Liver (tissue), 9 donors: ENCODE measurements around the gene WDR1. TPM values are rescaled to one million over a fixed set of nuclear protein-coding genes. Genes with fewer than 3 reads are reported as not detected.

ENCODE experiments used
- DNase-seq: peaks from one replicate; pipeline ENCODE4 v3.0.0-alpha.2; 2017; ENCODE audit warnings: low spot score
- H3K27ac ChIP-seq, 2 donors: one replicate each; pipeline ENCODE4 v1.7.0; 2013; ENCODE audit warnings: inconsistent platforms in 2 of 2, low read length in 2 of 2, control low read depth in 1 of 2, low read depth in 1 of 2, mild to moderate bottlenecking in 1 of 2
- H3K27me3 ChIP-seq, 4 donors: one replicate each; pipeline versions ENCODE4 v1.6.1 to v1.7.0; 2013; ENCODE audit warnings: low read length in 3 of 4, inconsistent platforms in 1 of 4, mild to moderate bottlenecking in 1 of 4, moderate library complexity in 1 of 4; ENCODE audit not compliant: control insufficient read depth in 4 of 4, insufficient read depth in 4 of 4
- H3K36me3 ChIP-seq, 4 donors: one replicate each; pipeline versions ENCODE4 v1.6.1 to v1.7.0; 2013; ENCODE audit warnings: low read length in 3 of 4, mild to moderate bottlenecking in 3 of 4, low read depth in 1 of 4, moderate library complexity in 1 of 4; ENCODE audit not compliant: control insufficient read depth in 4 of 4, insufficient read depth in 3 of 4
- H3K4me1 ChIP-seq, 4 donors: one replicate each; pipeline versions ENCODE4 v1.6.1 to v1.7.0; 2013; ENCODE audit warnings: low read length in 3 of 4, mild to moderate bottlenecking in 3 of 4, moderate library complexity in 1 of 4; ENCODE audit not compliant: control insufficient read depth in 4 of 4, insufficient read depth in 4 of 4
- H3K4me3 ChIP-seq, 3 donors: one replicate each; pipeline versions ENCODE4 v1.6.1 to v1.7.0; 2013; ENCODE audit warnings: low read length in 3 of 3, control low read depth in 1 of 3, low read depth in 1 of 3, mild to moderate bottlenecking in 1 of 3
- H3K9ac ChIP-seq, 2 donors: one replicate each; pipeline ENCODE4 v1.7.0; 2013; ENCODE audit warnings: low read length in 2 of 2, mild to moderate bottlenecking in 2 of 2, moderate library complexity in 2 of 2, control low read depth in 1 of 2, low read depth in 1 of 2
- H3K9me3 ChIP-seq, 4 donors: one replicate each; pipeline versions ENCODE4 v1.6.1 to v1.7.0; 2013; ENCODE audit warnings: low read length in 3 of 4; ENCODE audit not compliant: control insufficient read depth in 4 of 4
- ATF3 ChIP-seq: IDR thresholded peaks from 2 replicates; pipeline ENCODE4 v1.6.1; 2016; ENCODE audit warnings: antibody characterized with exemption
- FOXA2 ChIP-seq: IDR thresholded peaks from 2 replicates; pipeline ENCODE4 v1.6.1; 2016; ENCODE audit warnings: antibody characterized with exemption
- GABPA ChIP-seq, 2 donors: IDR thresholded peaks in 1 of 2; conservative IDR thresholded peaks in 1 of 2; 2 replicates each; pipeline ENCODE4 v1.6.1; 2016; ENCODE audit warnings: antibody characterized with exemption in 2 of 2, mild to moderate bottlenecking in 1 of 2, moderate library complexity in 1 of 2
- HNF4A ChIP-seq, 2 donors: conservative IDR thresholded peaks; 2 replicates each; pipeline ENCODE4 v1.6.1; 2016; ENCODE audit warnings: antibody characterized with exemption in 2 of 2, mild to moderate bottlenecking in 2 of 2
- NR2F2 ChIP-seq: IDR thresholded peaks from 2 replicates; pipeline ENCODE4 v1.6.1; 2016; ENCODE audit warnings: antibody characterized with exemption
- RAD21 ChIP-seq, 2 donors: IDR thresholded peaks; 2 replicates each; pipeline ENCODE4 v1.6.1; 2016; ENCODE audit warnings: antibody characterized with exemption in 2 of 2, mild to moderate bottlenecking in 2 of 2
- REST ChIP-seq: IDR thresholded peaks from 2 replicates; pipeline ENCODE4 v1.6.1; 2016; ENCODE audit warnings: antibody characterized with exemption, mild to moderate bottlenecking
- RXRA ChIP-seq, 2 donors: IDR thresholded peaks; 2 replicates each; pipeline ENCODE4 v1.6.1; 2017 to 2018; ENCODE audit warnings: antibody characterized with exemption in 2 of 2, mild to moderate bottlenecking in 1 of 2
- SP1 ChIP-seq: IDR thresholded peaks from 2 replicates; pipeline ENCODE4 v1.6.1; 2018; ENCODE audit warnings: antibody characterized with exemption, mild to moderate bottlenecking
- TAF1 ChIP-seq: conservative IDR thresholded peaks from 2 replicates; pipeline ENCODE4 v1.6.1; 2016; ENCODE audit warnings: antibody characterized with exemption, mild to moderate bottlenecking
- YY1 ChIP-seq: IDR thresholded peaks from 2 replicates; pipeline ENCODE4 v1.6.1; 2016; ENCODE audit warnings: antibody characterized with exemption, mild to moderate bottlenecking
- ZBTB33 ChIP-seq: IDR thresholded peaks from 2 replicates; pipeline ENCODE4 v1.6.1; 2016; ENCODE audit warnings: antibody characterized with exemption
- WGBS: extraction: QIAGEN DNeasy Blood & Tissue Kit; methylation state at CpG from one replicate; pipeline ENCODE4 v1.1.7; 2013; 5-methylcytosine and 5-hydroxymethylcytosine counted together
- polyA plus RNA-seq, 2 donors: library from polyadenylated mRNA; stranded (reverse) in 1 of 2; unstranded in 1 of 2; fragments of 200-250 nt in 1 of 2; fragments of >200 nt in 1 of 2; fragmentation: Nextera tagmentation in 1 of 2; extraction: Ambion mirVana in 1 of 2; gene quantifications; one replicate each; pipeline versions ENCODE4 v1.2.1 to v1.2.3, GENCODE V29; 2013 to 2015
- total RNA-seq, 2 donors: library from RNA; depleted of rRNA; stranded (reverse); fragments of >200 nt; gene quantifications; one replicate each; pipeline ENCODE4 v1.2.3, GENCODE V29; 2014
- donor health status: healthy.
- donor health status: healthy.
- donor health status: healthy.
- donor health status: healthy.
- donor health status: healthy.

The WDR1 gene
- total and polyA plus RNA-seq, 4 donors: 31.1 to 97.4 (median 65.7) TPM

GRCh38 chr4:10123227-10124101 lies 6.9 kb upstream of the WDR1 start:
- TF ChIP-seq RAD21 (IDR thresholded peaks at IDR 0.05) (no peak), YY1 (no peak), ATF3 (no peak), HNF4A (conservative IDR thresholded peaks at IDR 0.05) (peak in 1 of 2 donors; percentile 13), FOXA2 (no peak), NR2F2 (peak; percentile 66)
- Histone ChIP-seq H3K4me1 (peaks cover 0 to 8% (median 3%) of the 10 kb centered on the region in 4 donors), H3K9me3 (no peaks in the 10 kb centered on the region), H3K36me3 (no peaks in the 10 kb centered on the region), H3K4me3 (no peak overlapping the region), H3K27ac (no peak overlapping the region), H3K9ac (no peak overlapping the region), H3K27me3 (no peaks in the 10 kb centered on the region)
- DNase-seq: peak; percentile 51
- 60% methylated on average over 12 of the region's 12 CpGs for WGBS

GRCh38 chr4:10122236-10122932 lies 5.8 kb upstream of the WDR1 start:
- no peak overlapping the region for H3K4me3 ChIP-seq
- no peak for DNase-seq
- H3K4me1 ChIP-seq: peaks cover 0 to 10% (median 5%) of the 10 kb centered on the region in 4 donors
- TF ChIP-seq REST (no peak), RXRA (IDR thresholded peaks at IDR 0.05) (no peak), ATF3 (peak; percentile 48), SP1 (peak; percentile 10), HNF4A (conservative IDR thresholded peaks at IDR 0.05) (peak in 1 of 2 donors; percentile 29)
- no peaks in the 10 kb centered on the region for H3K36me3 ChIP-seq
- no peak overlapping the region for H3K9ac ChIP-seq
- H3K9me3 ChIP-seq: no peaks in the 10 kb centered on the region
- 81% methylated on average over 12 of the region's 12 CpGs for WGBS
- no peaks in the 10 kb centered on the region for H3K27me3 ChIP-seq
- H3K27ac ChIP-seq: peak overlapping the region in 1 of 2 donors; percentile 79

GRCh38 chr4:10121568-10122208 lies 5.1 kb upstream of the WDR1 start:
- no peak for DNase-seq
- Histone ChIP-seq H3K9me3 (no peaks in the 10 kb centered on the region), H3K27ac (peak overlapping the region; percentile 51 to 79), H3K36me3 (no peaks in the 10 kb centered on the region), H3K4me3 (no peak overlapping the region), H3K4me1 (peaks cover 0 to 14% (median 5%) of the 10 kb centered on the region in 4 donors), H3K27me3 (no peaks in the 10 kb centered on the region), H3K9ac (peak overlapping the region in 1 of 2 donors; percentile 87)
- WGBS: 38% methylated on average over 10 of the region's 10 CpGs
- TF ChIP-seq TAF1: peak; percentile 42
- TF ChIP-seq HNF4A (conservative IDR thresholded peaks at IDR 0.05): peak; percentile 77 to 93
- peak; percentile 58 to 74 for TF ChIP-seq RXRA (IDR thresholded peaks at IDR 0.05)
- TF ChIP-seq ATF3: no peak
- TF ChIP-seq RAD21 (IDR thresholded peaks at IDR 0.05): peak in 1 of 2 donors; percentile 41
- no peak for TF ChIP-seq ZBTB33
- TF ChIP-seq SP1: peak; percentile 93
- TF ChIP-seq GABPA (IDR thresholded peaks at IDR 0.05 in 1 of 2, conservative IDR thresholded peaks at IDR 0.05 in 1 of 2): no peak
- peak; percentile 26 for TF ChIP-seq YY1
- no peak for TF ChIP-seq REST
